HG03103 (cell line): ENCODE measurements around the gene TTC8.
"Not testable (repeated sequence)": the region's sequence is repeated elsewhere in the genome, so short reads cannot be mapped to it uniquely, and the experiment has no call there.

Source experiments
- ATAC-seq: cut with Tn5 transposase; IDR thresholded peaks from one replicate; pipeline ENCODE4 v1.9.1; 2021; ENCODE audit warnings: low read depth; ENCODE audit not compliant: unreplicated experiment

TTC8 gene

GRCh38 chr14:88821888-88822287 lies 2.6 kb upstream of the TTC8 start:
- no peak for ATAC-seq

GRCh38 chr14:88823968-88824313 lies 510 bp upstream of the TTC8 start:
- ATAC-seq = peak; percentile 5

- no peak for ATAC-seq
Observed at GRCh38 chr14:88825078-88825458, 617 bp downstream of the TTC8 start.

- ATAC-seq = no peak
Observed at GRCh38 chr14:88825503-88825902, 1.1 kb downstream of the TTC8 start.

- no peak for ATAC-seq
Observed at GRCh38 chr14:88829188-88829587, 4.7 kb downstream of the TTC8 start.

GRCh38 chr14:88829685-88830302 lies 5.3 kb downstream of the TTC8 start:
- ATAC-seq = no peak

GRCh38 chr14:88831284-88831683 lies 6.8 kb downstream of the TTC8 start:
- no peak for ATAC-seq

- no peak for ATAC-seq
Observed at GRCh38 chr14:88834883-88835431, 10.5 kb downstream of the TTC8 start.

GRCh38 chr14:88835661-88836060 lies 11.2 kb downstream of the TTC8 start:
- ATAC-seq = no peak

- no peak for ATAC-seq
Observed at GRCh38 chr14:88837495-88837894, 13.0 kb downstream of the TTC8 start.

GRCh38 chr14:88838015-88838414 lies 13.6 kb downstream of the TTC8 start:
- ATAC-seq = no peak

GRCh38 chr14:88840926-88841325 lies 16.5 kb downstream of the TTC8 start:
- no peak for ATAC-seq

GRCh38 chr14:88841741-88842140 lies 17.3 kb downstream of the TTC8 start:
- ATAC-seq = no peak

GRCh38 chr14:88842414-88842813 lies 18.0 kb downstream of the TTC8 start:
- no peak for ATAC-seq

- no peak for ATAC-seq
Observed at GRCh38 chr14:88844980-88845491, 20.6 kb downstream of the TTC8 start.

- ATAC-seq = no peak
Observed at GRCh38 chr14:88848571-88848970, 24.1 kb downstream of the TTC8 start.

- no peak for ATAC-seq
Observed at GRCh38 chr14:88849716-88850115, 25.3 kb downstream of the TTC8 start.

- no peak for ATAC-seq
Observed at GRCh38 chr14:88851587-88851986, 27.1 kb downstream of the TTC8 start.

GRCh38 chr14:88852632-88853031 lies 28.2 kb downstream of the TTC8 start:
- ATAC-seq = no peak

GRCh38 chr14:88853129-88853528 lies 28.7 kb downstream of the TTC8 start:
- ATAC-seq = no peak

GRCh38 chr14:88856786-88857366 lies 32.4 kb downstream of the TTC8 start:
- ATAC-seq = no peak

GRCh38 chr14:88857861-88858260 lies 33.4 kb downstream of the TTC8 start:
- not testable (repeated sequence) for ATAC-seq
